Head of caudate nucleus (tissue), 42 donors: ENCODE data around the gene TSPAN15.
A peak's percentile ranks its signal among the peaks of the same experiment; 100 is the strongest.
"Not testable (repeated sequence)": the region's sequence is repeated elsewhere in the genome, so short reads cannot be mapped to it uniquely, and the experiment has no call there.

ENCODE experiments used
- DNase-seq, 42 donors: peaks; one replicate each; pipeline versions ENCODE4 v3.0.0 to v3.0.0-alpha.2; 2020 to 2021; ENCODE audit warnings: mixed read lengths in 7 of 42
- intact Hi-C: fragments of 100-400 bp; cut with DNase I; formaldehyde crosslinking; loops from one replicate; pipeline ENCODE4 v1.15.0; 2022

Gene TSPAN15

GRCh38 chr10:69438536-69439349, 12.5 kb upstream of the TSPAN15 start:
- intact Hi-C loops, result no loop called here
- DNase-seq, result peak in 1 of 42 donors; percentile 22

GRCh38 chr10:69439350-69439739, 11.9 kb upstream of the TSPAN15 start:
- intact Hi-C loops, result no loop called here
- peak; percentile 8 to 87 (median 62) for DNase-seq

- peak in 2 of 42 donors; percentile 32 to 37 for DNase-seq
- intact Hi-C loops, result no loop called here
Observed at GRCh38 chr10:69439813-69440506, 11.3 kb upstream of the TSPAN15 start.

DNA sequence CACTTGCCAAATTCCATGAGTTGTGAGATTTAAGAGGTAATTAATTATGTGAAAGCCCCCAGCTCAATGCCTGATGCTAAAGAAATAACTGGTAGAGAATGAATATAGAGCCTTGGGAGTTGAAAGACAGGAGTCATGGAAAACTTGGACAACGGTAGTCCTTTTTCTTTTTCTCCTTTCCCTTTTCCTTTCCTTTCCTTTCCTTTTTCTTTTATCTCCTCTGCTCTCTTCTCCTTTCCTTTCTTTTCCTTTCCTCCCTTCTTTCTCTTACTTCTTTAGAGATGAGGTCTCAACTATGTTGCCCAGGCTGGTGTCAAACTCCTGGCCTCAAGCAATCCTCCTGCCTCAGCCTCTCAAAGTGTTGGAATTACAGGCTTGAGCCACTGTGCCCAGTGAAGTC, 7.9 kb upstream of the TSPAN15 start:
- no peak for DNase-seq
- intact Hi-C loops, result no loop called here

GRCh38 chr10:69445041-69445440, 6.2 kb upstream of the TSPAN15 start:
- intact Hi-C loops, result no loop called here
- no peak for DNase-seq

DNA sequence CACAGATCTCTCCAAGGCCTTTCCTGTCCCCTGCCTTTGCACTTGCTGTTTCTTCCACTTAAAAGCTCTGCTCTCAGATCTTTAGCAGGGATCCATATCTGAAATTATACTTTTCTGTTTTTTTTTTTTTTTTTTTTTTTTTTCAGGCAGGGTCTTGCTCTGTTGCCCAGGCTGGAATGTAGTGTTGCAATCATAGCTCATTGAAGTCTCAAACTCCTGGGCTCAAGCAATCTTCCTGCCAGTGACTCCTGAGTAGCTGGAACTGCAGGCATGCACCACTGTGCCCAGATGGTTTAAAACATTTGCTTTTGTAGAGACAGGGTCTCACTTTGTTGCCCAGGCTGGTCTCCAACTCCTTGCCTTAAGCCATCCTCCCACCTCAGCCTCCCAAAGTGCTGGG, 5.0 kb upstream of the TSPAN15 start:
- intact Hi-C loops, result no loop called here
- DNase-seq, result no peak

GRCh38 chr10:69446650-69447151, 4.6 kb upstream of the TSPAN15 start:
- no peak for DNase-seq
- intact Hi-C loops, result no loop called here

- intact Hi-C loops, result loop anchor here (2.0 kb wide), 1 partner anchor 45 kb away; no protein-coding TSS in a partner anchor
- peak in 41 of 42 donors; percentile 22 to 91 (median 75) for DNase-seq
Observed at GRCh38 chr10:69449841-69450240, 1.4 kb upstream of the TSPAN15 start.

GRCh38 chr10:69450395-69450794, 870 bp upstream of the TSPAN15 start:
- not testable (repeated sequence) for DNase-seq
- intact Hi-C loops, result loop anchor here (2.0 kb wide), 1 partner anchor 44 kb away; no protein-coding TSS in a partner anchor

GRCh38 chr10:69451784-69452251, 553 bp downstream of the TSPAN15 start:
- intact Hi-C loops, result loop anchor here (2.0 kb wide), 1 partner anchor 43 kb away; no protein-coding TSS in a partner anchor
- DNase-seq, result peak in 10 of 42 donors; percentile 7 to 63 (median 36)

DNA sequence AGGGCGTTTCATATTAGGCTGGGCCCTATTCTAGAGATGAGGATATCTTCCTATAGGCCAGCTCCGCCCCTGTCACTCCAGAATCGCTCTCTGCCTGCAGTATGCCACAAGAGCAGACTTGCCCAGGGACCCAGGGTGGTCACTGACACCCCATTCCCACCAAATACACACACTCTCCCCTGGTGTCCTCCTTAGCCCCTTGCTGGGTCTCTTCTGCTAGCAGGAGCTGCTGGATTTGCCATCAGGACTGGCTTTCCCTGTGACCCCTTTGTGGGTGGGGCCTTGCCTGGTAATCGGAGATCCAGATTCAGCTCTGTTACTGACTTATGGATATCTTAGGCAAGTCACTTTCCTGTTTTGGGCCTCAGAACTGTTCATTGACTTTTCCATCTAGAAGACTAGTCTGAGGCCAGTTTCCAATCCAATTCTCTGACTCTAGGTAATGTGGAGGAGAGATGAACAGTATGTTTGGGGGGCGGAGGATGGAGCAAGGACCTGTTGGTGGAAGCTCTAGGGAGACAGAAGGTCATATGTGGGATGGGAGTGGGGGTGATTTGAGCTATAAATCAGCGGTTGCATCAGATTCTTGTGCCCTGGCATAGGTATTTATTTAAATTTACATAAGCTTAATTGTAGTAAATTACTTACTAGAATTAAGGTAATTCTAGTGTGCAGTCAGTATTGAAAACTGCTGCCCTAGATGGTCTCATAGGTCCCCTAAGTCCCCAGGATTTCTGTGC, 1.6 kb downstream of the TSPAN15 start:
- peak in 1 of 42 donors; percentile 29 for DNase-seq
- intact Hi-C loops, result no loop called here

DNA sequence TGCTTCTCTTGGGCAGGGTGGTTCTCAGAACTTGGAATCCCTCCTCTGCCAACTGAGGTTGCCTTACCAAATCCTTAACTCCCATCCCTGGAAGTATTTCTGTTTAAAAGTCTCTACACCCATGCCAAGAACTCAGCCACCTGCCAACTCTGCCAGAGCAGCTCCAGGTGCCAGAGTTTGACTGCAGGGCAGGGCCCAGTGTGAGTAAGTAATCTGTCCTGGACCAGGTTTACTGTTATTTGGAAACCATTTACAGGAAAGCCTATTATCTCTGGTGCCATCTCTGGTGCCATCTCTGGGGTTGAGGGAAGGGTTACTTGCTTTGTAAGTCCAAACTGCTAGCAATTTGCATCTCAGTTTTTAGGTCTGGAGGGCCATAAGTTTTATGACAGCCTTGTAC, 2.5 kb downstream of the TSPAN15 start:
- intact Hi-C loops, result no loop called here
- DNase-seq, result peak in 1 of 42 donors; percentile 17

DNA sequence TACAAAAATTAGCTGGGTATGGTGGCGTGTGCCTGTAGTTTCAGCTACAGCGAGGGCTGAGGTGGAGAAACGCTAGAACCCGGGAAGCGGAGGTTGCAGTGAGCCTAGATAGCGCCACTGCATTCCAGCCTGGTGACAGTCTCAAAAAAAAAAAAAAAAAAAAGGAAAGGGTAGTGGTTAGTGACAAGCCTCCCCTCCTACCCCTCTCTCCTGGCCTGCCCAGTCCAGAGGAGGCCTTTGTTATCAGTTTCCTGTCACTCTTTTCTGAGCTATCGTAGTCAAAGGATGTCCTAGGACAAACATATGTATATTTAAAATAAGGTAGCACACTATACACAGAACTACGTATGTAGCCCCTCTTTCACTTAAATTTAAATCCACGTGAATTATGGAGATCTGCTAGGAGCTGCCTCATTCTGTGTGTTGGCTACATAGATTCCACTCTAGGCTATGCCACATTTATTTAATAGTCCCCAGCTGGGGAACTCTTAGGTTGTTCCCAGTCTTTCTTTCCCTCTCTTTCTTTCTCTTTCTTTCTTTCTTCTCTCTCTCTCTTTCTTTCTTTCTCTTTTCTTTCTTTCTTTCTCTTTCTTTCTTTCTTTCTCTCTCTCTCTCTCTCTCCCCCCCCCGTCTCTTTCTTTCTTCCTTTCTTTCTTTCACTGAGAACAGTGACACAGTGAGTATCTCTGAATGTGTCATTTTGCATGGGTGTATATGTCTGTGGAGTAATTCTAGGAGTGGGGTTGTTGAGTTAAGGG, 3.9 kb downstream of the TSPAN15 start:
- peak in 1 of 42 donors; percentile 4 for DNase-seq
- intact Hi-C loops, result no loop called here

- DNase-seq, result peak in 1 of 42 donors; percentile 26
- intact Hi-C loops, result no loop called here
Observed at GRCh38 chr10:69456880-69457693, 5.8 kb downstream of the TSPAN15 start.

GRCh38 chr10:69457771-69458237, 6.5 kb downstream of the TSPAN15 start:
- DNase-seq, result no peak
- intact Hi-C loops, result no loop called here

GRCh38 chr10:69458430-69459100, 7.3 kb downstream of the TSPAN15 start:
- DNase-seq, result peak in 40 of 42 donors; percentile 42 to 90 (median 75)
- intact Hi-C loops, result no loop called here
